GM12892 (cell line): ENCODE results near the gene CADM1.

ENCODE experiments used
- DNase-seq: peaks from one replicate; pipeline ENCODE4 v3.0.0; 2011; ENCODE audit not compliant: insufficient read length
- FAIRE-seq: peaks from 2 replicates; lab custom pipeline; 2011; peaks lifted over from hg19 to GRCh38; lab: Jason Lieb, UNC
- POLR2A ChIP-seq: IDR thresholded peaks from 2 replicates; pipeline ENCODE4 v1.6.1; 2011; ENCODE audit warnings: low read depth, low read length, control low read depth
- POLR2AphosphoS5 ChIP-seq: IDR thresholded peaks from 2 replicates; pipeline ENCODE4 v1.6.1; 2011; ENCODE audit warnings: low read depth, low read length, control low read depth
- TAF1 ChIP-seq: IDR thresholded peaks from 2 replicates; pipeline ENCODE4 v1.6.1; 2011; ENCODE audit warnings: low read depth, mild to moderate bottlenecking, control low read depth, low read length, borderline replicate concordance

The CADM1 gene

DNA sequence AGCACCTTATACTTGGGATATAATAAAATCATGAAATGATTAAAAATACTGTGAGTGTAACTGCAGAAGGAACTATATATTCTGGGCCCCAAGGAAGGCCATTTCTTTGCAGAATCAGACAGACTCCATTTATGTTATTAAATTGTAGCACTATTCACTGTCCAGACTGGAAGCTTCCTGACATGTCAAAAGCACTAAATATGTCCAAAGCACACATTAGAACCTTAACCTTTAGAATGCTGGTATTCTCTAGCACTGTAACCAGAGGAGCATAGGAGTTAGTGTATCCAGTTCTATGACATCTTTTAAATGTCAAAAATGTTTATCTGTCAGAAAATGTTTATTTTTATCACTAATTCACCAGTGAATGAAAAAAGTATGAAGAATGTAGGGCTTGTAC is 246.9 kb downstream of the CADM1 start:
- no peak for FAIRE-seq
- TF ChIP-seq POLR2AphosphoS5 (no peak), POLR2A (no peak), TAF1 (no peak)
- no peak for DNase-seq

DNA sequence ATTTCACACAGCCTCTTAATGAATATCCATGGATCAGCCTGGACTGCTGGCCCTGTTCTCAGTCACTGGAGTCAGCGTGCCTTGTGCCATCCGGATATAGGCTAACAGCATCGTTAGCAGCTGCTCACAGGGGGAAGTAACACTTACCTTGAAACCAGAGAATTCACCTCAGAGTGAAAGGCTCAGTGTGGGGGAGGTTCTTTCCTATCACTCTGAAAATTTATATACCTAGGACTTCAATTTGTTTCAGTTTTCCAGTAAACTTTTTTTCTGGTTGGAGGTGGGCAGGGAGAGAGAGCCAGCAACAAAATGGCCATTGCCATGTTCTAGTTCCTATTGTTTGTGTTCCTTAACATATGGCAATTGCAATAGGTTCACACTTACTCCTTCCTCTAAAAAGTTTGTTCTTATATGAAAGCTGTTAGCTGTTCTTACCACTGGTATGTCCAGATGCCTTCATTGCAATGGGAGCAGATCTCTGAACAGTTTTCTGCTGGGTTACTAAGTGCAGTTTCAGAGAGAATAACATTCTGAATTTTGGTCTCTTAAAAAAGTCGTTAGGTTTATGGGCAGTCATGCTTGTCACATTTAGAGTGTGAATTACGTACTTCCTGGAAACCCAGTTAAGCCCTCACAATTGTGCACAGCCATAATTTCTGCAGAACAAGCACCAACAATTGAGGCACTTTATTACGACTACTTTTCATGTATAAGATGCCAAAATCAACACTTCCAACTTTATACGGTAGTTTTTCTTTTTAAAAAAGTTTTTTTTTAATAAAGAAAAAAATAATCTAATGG is 247.6 kb downstream of the CADM1 start:
- peak; percentile 90 for FAIRE-seq
- no peak for DNase-seq
- TF ChIP-seq POLR2AphosphoS5 (no peak), TAF1 (no peak), POLR2A (no peak)

GRCh38 chr11:115255006-115255762 is 249.0 kb downstream of the CADM1 start:
- DNase-seq (no peak), FAIRE-seq (peak; percentile 83)

DNA sequence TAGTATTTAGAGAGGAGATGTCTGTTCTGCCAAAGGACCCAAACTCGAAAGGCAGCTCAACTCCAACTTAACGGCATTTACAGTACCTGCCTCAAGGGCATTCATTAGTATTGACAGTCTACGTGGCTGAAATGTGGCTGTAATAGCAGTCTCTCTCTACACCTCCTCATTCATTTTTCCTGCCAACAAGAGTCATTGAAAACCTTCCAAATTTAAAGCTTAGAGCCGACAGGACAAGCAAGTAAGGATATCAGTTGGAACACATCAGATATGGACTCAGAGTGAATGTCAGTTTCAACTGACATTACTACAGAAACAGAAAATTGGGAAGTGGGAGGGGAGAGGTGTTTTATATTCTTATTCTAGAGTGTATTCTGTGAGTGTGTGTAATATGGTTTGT is 253.1 kb downstream of the CADM1 start:
- TF ChIP-seq POLR2AphosphoS5 (no peak), TAF1 (no peak)
- DNase-seq (no peak), FAIRE-seq (peak; percentile 63)

More at GRCh38 chr11:115255006-115255762, 249.0 kb downstream of the CADM1 start:
- no peak for TF ChIP-seq POLR2A
- no peak for TF ChIP-seq POLR2AphosphoS5
- no peak for TF ChIP-seq TAF1

- no peak for FAIRE-seq
- TF ChIP-seq POLR2AphosphoS5 (no peak), TAF1 (no peak), POLR2A (no peak)
- DNase-seq = no peak
These were observed 255.1 kb downstream of the CADM1 start for GRCh38 chr11:115249061-115249578.

- FAIRE-seq = no peak
- TF ChIP-seq TAF1 (no peak), POLR2AphosphoS5 (no peak), POLR2A (no peak)
- DNase-seq = no peak
These were observed 256.3 kb downstream of the CADM1 start for GRCh38 chr11:115247953-115248352.

GRCh38 chr11:115247361-115247760 is 256.9 kb downstream of the CADM1 start:
- no peak for FAIRE-seq
- TF ChIP-seq POLR2AphosphoS5 (no peak), POLR2A (no peak), TAF1 (no peak)
- no peak for DNase-seq

DNA sequence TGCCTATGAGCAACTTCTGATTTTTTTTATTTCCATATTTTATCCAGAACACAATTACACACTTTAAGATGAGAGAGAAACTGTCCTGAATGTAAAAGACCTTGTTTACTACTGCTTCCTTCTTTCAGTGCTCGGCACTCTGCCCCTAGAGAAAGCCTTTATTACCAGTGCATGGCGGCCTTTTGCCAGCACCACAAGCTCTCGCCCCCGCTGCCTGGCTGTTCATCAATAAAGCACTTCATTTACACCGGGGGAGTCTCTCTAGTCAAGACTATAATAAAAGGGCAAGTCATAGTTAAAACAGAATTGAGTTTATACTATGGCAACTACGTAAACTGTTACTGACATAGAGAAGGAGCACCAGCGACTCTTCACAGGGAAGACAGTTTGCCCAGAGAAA is 259.5 kb downstream of the CADM1 start:
- TF ChIP-seq POLR2AphosphoS5 (no peak), POLR2A (no peak), TAF1 (no peak)
- FAIRE-seq (no peak), DNase-seq (no peak)

DNA sequence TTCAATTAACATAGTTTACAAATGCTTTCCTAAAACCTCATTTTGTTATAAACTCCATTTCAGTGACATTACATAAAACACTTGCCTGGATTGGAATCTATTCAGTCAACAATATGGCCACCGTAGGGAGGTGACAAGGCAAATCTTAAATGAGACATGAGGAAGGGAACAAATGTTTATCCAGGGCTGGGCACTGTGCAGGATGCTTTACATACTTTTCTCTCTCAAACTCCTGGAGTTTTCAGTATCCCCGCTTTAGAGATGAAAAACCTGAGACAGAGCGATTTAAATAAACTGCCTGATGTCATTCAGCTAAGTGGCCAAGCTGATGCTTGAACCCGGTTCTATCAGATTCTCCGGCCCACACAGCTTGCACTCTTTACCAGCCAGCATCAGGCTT is 259.9 kb downstream of the CADM1 start:
- TF ChIP-seq POLR2A (no peak), TAF1 (no peak), POLR2AphosphoS5 (no peak)
- FAIRE-seq = no peak
- no peak for DNase-seq

DNA sequence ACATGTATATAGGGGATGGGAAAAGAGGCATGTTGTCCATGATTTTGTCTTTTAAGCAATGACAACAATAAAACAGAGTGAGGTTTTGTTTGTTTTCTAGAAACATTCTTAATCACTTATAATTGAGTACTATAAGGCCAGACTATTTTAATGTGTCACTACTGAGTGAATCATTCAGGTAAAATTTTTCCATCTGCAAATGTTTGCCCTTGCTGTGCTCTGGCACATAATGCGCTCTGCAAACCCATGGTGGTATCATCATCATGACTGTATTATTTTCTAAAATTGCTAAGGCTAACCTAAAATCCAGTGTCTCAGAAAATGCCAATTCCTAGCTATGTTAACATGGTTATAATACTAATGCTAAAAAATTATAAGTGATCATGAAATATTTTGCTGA is 261.2 kb downstream of the CADM1 start:
- DNase-seq = no peak
- TF ChIP-seq POLR2A = no peak
- no peak for TF ChIP-seq POLR2AphosphoS5
- no peak for TF ChIP-seq TAF1
- peak; percentile 38 for FAIRE-seq

DNA sequence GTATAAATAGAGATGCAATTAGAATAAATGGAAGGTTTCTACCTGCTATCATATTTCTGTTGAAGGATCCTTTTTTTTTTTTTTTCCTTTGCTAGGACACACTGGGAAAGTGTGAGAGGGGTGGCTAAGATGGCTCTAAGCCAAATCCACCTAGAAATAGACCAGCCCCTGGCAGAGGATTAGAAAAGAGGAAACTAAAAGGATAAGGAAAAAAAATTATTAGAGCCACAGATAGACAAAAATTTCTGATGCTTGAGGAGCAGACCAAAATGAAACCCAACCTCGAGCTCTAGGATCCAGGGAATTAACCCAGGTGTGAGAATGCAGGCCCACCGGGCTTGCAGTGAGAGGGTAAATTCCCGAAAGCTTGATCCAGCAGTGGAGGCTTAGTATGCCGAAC is 262.3 kb downstream of the CADM1 start:
- TF ChIP-seq POLR2A (no peak), TAF1 (no peak)
- FAIRE-seq = no peak
- no peak for DNase-seq

DNA sequence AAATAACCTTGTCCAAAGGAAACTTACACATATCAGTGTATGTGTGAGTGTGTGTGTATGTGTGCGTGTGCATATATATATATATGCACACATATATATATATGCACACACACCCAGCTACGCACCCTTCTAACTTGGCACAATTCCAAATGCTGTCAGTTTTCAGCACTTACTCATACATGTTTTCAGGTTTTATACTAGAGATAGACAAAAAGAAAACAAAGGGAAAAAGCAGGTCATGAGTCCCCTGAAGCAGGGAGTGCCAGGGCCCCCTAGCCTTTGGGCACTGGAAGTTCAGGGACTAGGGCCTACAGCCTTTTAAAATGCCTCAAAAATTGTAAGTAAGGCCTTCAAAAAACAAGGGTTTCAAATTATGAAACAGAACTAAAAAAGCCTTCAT is 265.4 kb downstream of the CADM1 start:
- DNase-seq = no peak
- FAIRE-seq = no peak
- TF ChIP-seq POLR2A (no peak), TAF1 (no peak), POLR2AphosphoS5 (no peak)
